Measurements from ENCODE around the gene TMEM184A. TPM values are rescaled to one million over a fixed set of nuclear protein-coding genes. Genes with fewer than 3 reads are reported as not detected.

The TMEM184A gene
- total RNA-seq, 1 donor from 2014 or later: 0.36 TPM

DNA sequence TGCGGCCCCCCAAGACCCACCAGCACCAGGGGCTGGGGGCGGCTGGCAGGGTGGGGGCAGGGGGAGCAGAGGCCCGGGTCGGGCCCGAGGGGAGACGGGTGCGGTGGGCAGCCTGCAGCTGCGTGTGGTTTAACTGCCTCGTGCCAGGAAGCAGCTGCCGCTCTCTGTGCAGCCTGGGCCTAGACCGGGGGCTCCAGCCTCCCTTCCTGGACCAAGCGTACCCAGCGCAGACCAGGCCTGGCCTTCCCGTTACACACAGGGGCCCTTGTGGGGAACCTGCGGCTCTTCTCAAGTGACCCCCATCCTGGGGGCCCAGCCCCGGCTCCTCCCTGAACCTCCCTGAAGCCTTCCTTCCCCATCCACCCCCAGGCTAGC lies 45.2 kb downstream of the TMEM184A start:
- peaks cover 33% of the 10 kb centered on the region for H3K4me1 ChIP-seq
- intact Hi-C loops (cut with micrococcal nuclease): no loop called here
- no peak overlapping the region for H3K27ac ChIP-seq (replicated peaks)
- TF ChIP-seq CTCF (IDR thresholded peaks at IDR 0.05; ENCODE audit: borderline replicate concordance): no peak
- no peaks in the 10 kb centered on the region for H3K36me3 ChIP-seq
- no peak for DNase-seq
- no peak overlapping the region for H3K4me3 ChIP-seq
- no peaks in the 10 kb centered on the region for H3K27me3 ChIP-seq (ENCODE audit: low read depth)
- H3K9me3 ChIP-seq (replicated peaks): no peaks in the 10 kb centered on the region

DNA sequence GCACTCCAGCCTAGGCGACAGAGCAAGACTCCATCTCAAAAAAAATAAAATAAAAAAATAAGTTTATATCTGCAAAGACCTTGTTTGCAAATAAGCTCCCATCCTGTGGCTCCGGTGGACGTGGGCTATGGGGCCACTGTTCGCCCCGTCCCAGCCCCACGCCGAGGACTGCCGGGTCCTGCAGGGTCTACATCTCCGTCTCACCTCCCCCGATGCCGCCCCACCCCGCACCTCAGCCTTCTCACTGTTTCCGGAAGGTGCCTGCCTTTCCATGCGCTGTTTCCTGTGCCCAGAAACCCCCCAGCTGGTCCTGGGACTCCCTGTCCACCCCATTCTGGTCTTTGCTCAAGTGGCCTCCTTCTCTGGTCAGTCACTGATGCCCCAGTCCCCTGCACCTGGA lies 46.8 kb downstream of the TMEM184A start:
- no peaks in the 10 kb centered on the region for H3K27me3 ChIP-seq (ENCODE audit: low read depth)
- H3K4me1 ChIP-seq: peaks cover 27% of the 10 kb centered on the region
- intact Hi-C loops (cut with micrococcal nuclease): no loop called here
- no peak for DNase-seq
- TF ChIP-seq CTCF (IDR thresholded peaks at IDR 0.05; ENCODE audit: borderline replicate concordance): no peak
- no peaks in the 10 kb centered on the region for H3K36me3 ChIP-seq
- H3K9me3 ChIP-seq (replicated peaks): no peaks in the 10 kb centered on the region
- H3K4me3 ChIP-seq: no peak overlapping the region
- H3K27ac ChIP-seq (replicated peaks): no peak overlapping the region

DNA sequence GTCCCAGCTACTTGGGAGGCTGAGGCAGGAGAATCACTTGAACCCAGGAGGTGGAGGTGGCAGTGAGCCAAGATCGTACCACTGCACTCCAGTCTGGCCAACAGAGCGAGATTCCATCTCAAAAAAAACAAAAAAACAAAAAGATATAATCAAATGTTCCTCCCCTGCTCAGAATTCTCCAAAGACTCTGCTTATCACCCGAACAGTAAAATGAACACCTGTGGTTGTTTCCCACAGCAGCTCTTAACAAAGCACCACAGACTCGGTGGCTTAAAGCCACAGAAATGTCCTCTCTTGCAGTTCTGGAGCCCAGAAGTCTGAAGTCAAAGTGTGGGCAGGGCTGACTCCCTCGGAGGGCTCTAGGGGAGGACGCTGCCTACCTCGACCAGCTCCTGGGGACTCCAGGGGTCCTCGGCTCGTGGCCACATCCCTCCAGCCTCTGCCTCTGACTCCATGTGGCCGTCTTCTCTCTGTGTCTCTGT lies 47.7 kb downstream of the TMEM184A start:
- H3K9me3 ChIP-seq (replicated peaks): no peaks in the 10 kb centered on the region
- no peak overlapping the region for H3K4me3 ChIP-seq
- TF ChIP-seq CTCF (IDR thresholded peaks at IDR 0.05; ENCODE audit: borderline replicate concordance): no peak
- no peaks in the 10 kb centered on the region for H3K36me3 ChIP-seq
- no peak for DNase-seq
- H3K27ac ChIP-seq (replicated peaks): no peak overlapping the region
- intact Hi-C loops (cut with micrococcal nuclease): no loop called here
- peaks cover 26% of the 10 kb centered on the region for H3K4me1 ChIP-seq
- no peaks in the 10 kb centered on the region for H3K27me3 ChIP-seq (ENCODE audit: low read depth)

- Histone ChIP-seq H3K4me1 (peaks cover 40% of the 10 kb centered on the region), H3K36me3 (peaks cover 20% of the 10 kb centered on the region), H3K27ac (replicated peaks) (peak overlapping the region; percentile 27), H3K4me3 (no peak overlapping the region), H3K9me3 (replicated peaks) (no peaks in the 10 kb centered on the region), H3K27me3 (ENCODE audit: low read depth) (no peaks in the 10 kb centered on the region)
- DNase-seq: no peak
- intact Hi-C loops (cut with micrococcal nuclease): no loop called here
- TF ChIP-seq CTCF (IDR thresholded peaks at IDR 0.05; ENCODE audit: borderline replicate concordance): no peak
These were observed 50.1 kb downstream of the TMEM184A start for GRCh38 chr7:1505731-1506550.

DNA sequence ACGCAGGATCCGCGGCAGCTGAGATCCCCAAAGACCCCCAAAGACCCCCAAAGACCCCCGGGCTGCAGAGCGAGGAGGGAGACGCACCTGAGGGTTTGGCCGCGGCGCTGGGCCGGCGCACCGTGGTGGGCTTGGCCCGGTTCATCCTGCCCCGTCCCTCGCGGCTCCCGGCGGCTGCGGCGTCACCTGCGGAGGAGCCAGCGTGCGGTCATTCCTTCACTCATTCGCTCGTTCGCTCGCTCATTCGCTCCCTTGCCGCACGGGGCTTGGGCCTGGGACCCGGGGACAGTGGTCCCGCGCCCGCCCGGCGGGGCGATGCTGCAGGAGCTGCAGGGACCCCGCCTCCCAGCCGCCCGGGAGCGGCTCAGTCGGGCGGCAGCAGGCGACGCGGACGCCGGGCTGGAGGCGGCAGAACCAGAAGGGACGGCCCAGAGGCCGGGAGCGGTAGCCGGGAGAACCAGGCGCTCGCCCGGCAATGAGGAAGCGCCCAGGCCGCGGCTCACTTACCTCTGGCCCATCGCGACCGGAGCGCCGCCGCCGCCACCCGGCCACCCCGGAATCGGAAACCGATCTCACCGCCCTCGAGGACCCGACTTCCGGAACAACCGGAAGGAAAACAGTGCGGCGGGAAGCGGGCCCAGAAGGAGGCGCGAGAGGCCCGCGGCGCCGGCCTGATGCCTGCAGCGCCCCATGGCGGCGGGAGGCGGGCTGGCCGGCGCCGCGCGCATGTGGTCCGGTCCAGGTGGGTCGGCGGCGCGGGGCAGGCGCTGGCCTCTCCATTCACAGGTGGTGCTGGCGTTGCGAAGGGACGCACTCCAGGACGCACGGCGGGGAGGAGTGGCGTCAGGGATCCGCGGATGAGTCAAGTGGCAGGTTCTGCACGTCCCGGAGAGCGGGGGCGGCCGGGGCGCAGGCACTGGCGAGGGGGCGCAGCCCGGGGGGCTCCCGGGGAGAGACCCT lies 51.9 kb downstream of the TMEM184A start, which contains the start of gene INTS1:
Gene INTS1, minus strand, starts transcription at position 574 of the 960 bp plus-strand sequence. Its CDS starts 429 bp downstream, at position 145.
- Histone ChIP-seq H3K27ac (replicated peaks) (peak within 1 kb of the TSS; percentile 84), H3K4me1 (peaks cover 40% of the 10 kb centered on the region), H3K36me3 (peaks cover 39% of the 10 kb centered on the region), H3K9me3 (replicated peaks) (no peaks in the 10 kb centered on the region), H3K4me3 (peak within 1 kb of the TSS; percentile 99), H3K27me3 (ENCODE audit: low read depth) (no peaks in the 10 kb centered on the region)
- peak; percentile 95 for TF ChIP-seq CTCF (IDR thresholded peaks at IDR 0.05; ENCODE audit: borderline replicate concordance)
- intact Hi-C loops (cut with micrococcal nuclease): no loop called here
- peak; percentile 91 for DNase-seq
